Measurements from ENCODE around the gene AZI2.

AZI2 gene

GRCh38 chr3:28300345-28300962, 48.2 kb downstream of the AZI2 start:
- no peak for DNase-seq

- no peak for DNase-seq
Measured at GRCh38 chr3:28299705-28300104, 48.9 kb downstream of the AZI2 start.

GRCh38 chr3:28295898-28296490, 52.6 kb downstream of the AZI2 start:
- no peak for DNase-seq

DNA sequence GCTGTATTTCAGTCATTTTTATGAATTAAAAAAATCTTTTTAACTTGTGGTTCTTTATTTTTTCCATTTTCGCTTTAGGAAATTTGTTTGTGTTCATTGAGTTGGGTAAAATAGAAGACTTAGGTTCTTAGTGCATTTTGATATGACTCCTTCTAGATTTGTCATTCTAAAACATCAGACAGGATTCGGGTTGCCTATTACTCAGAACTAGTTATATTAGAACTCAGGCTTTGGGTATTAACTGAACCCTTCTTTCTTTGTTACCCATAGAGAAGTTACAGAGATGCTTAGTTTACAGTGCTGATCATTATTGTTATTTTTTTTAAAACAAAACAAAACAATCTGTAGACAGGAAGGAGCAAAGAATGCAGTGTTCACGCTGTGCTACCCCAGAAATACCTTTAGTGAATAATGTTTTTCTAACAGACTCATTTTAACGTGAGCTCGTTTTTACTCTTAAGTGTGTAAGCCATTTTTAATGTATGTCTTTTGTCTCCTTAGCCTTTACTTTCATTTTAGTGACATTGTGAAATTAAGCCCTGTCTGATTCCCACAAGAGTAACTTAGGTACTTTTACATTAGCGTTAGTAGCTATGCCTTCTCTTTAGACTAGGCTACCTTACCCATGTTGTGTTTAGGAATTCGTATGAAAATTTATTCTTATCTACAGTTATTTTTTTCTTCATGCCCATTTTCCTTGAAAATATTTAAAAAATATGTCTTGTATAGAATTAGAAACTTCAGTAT, 53.8 kb downstream of the AZI2 start:
- no peak for DNase-seq

DNA sequence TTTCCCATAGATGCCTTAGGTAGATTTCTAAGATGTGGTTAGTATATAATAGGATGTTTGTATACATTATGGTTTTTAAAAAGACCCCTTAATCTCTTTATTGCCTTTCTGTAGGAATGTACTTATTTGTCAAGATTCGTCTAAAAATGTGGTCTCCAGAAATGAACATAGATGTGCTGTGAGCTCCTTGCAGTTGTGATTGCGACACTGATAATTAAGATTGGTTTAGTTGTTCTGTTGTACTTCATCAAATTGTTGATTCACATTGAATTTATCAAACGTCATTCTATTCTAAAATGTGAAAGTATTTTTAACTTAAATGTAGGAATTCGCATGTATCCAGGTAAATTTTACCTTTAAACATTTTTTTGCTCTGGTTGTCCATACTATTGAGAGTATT, 56.0 kb downstream of the AZI2 start:
- no peak for DNase-seq

- no peak for DNase-seq
Measured at GRCh38 chr3:28291577-28291976, 57.0 kb downstream of the AZI2 start.

DNA sequence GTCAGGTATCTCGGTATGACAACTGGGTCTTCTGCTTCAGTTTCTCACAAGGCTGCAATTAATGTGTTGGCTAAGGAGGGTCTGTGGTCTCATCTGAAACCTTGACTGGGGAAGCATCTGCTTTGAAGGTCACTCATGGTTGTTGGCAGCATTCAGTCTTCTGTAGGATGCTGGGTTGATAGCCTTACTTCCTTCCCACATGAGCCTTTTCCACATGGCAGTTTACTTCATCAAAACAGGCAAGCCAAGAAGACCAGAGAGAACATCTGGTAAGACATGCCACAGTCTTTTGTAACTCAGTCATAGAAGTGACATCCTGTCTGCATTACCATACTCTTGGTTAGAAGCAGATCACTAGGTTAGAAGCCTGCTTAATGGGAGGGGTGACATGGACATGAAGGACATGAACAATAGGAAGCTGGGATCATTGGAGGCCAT, 57.7 kb downstream of the AZI2 start:
- no peak for DNase-seq

DNA sequence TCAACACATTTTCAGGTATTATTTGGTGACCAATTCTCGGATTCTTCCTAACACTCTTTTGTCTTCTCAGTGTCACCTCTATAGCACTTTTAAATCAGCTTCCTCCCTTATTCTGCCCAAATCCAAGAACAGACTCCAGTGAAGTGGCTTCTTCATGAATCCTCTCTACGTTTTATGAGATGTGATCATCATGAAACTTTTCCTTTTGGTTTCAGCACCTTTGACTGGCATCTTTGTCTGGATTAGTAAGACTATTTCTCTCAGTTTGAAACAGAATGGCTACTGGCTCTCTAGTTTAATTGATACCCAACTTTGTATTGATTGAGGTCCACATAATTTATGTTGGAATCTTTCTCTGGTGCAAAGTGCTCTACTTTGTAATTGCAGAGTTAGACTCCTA, 61.6 kb downstream of the AZI2 start:
- no peak for DNase-seq

GRCh38 chr3:28286595-28286994, 62.0 kb downstream of the AZI2 start:
- DNase-seq, result peak; percentile 15

DNA sequence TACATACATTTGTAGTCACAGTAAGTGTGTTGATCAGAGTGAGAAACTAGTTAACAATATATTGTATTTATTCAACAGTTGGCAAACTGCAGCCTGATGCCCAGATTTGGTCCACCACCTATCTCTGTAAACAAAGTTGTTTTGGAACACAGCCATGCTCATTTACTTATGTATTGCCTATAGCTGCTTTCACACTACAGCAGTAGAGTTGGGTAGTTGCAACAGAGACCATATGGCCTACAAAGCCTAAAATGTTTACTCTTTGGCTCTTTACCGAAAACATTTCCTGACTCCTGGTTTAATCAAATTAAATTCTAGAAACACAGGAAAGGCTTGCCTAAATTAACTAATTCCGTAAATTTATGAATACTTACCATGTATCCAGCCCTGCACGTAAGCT, 67.8 kb downstream of the AZI2 start:
- no peak for DNase-seq

- no peak for DNase-seq
Measured at GRCh38 chr3:28279770-28280169, 68.9 kb downstream of the AZI2 start.

DNA sequence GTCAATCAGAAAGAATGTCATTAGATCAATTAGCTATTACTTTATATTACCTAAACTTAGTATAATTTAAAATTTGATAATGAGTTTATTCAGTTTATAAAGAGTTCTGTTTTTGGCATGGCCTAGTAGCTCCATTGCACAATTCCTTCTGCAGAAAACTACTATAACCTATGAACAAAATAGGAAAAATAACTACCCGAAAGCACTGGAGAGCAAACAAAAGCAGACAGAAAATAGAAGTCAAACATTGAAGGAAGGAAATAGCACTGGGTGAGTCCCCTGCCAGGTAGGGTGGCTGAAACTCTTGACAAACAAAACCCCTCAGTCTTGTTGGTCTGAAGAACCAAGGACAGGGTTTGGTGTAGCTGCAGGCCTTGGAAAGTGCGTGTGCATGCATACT, 69.7 kb downstream of the AZI2 start:
- DNase-seq, result no peak

DNA sequence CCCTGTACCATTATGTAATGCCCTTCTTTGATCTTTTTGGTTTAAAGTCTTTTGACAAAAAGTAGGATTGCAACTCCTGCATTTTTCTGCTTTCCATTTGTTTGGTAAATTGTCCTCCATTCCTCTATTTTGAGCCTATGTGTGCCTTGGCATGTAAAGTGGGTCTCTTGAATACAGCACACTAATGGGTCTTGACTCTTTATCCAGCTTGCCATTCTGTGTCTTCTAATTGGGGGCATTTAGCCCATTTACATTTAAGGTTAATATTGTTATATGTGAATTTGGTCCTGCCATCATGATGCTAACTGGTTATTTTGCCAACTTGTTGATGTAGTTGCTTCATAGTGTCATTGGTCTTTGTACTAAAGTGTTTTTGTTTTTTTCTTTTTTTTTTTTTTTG, 74.8 kb downstream of the AZI2 start:
- no peak for DNase-seq

Measured in retina (tissue), 1 donor.